ENCODE results near the gene CTSA.

Gene CTSA

DNA sequence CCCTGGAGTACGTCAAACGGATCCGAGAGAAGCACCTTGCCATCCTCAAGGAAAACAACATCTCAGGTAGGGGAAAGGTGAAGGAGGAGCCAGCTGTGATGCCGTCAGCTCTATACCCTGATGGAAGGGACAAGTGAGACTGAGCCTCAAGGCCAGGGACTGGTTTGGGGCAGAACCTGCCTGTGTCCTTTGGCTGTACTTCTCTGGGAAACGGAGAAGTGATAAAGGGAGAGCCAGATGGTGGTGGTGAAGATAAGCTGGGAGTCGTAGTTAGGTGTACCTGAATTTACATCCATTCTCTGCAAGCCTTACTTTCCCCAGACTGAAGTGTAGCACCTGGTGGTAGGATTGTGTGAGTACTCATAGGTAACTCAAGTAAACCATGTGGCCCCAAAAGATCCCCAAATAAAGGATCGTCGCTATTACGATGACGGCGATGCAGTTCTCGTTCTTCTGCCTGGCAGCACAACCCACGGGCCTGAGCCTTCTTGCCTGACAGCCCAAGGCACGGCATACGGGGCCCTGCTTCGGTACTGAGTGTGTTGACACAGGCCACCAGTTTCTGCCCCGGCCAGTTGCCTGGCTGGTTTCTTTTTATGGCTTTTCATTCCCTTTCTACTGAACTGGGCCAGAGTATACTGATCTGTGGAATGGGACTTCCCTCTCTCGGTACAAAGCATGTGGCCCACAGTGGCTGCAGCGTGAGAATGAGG lies 54.0 kb downstream of the CTSA start:
- Histone ChIP-seq H3K4me1 (peaks cover 17% of the 10 kb centered on the region), H3K27me3 (no peaks in the 10 kb centered on the region), H3K4me2 (no peak overlapping the region), H3K9me3 (no peaks in the 10 kb centered on the region), H3K36me3 (peaks cover 98% of the 10 kb centered on the region), H3K4me3 (no peak overlapping the region), H3K27ac (no peak overlapping the region), H3K9ac (no peak overlapping the region), H4K20me1 (peaks cover 68% of the 10 kb centered on the region)
- TF ChIP-seq Cebpa-rat (IDR thresholded peaks at IDR 0.05) = no peak

- TF ChIP-seq Cebpa-rat (IDR thresholded peaks at IDR 0.05) = no peak
- Histone ChIP-seq H4K20me1 (peaks cover 66% of the 10 kb centered on the region), H3K4me1 (peaks cover 17% of the 10 kb centered on the region), H3K9ac (no peak overlapping the region), H3K4me3 (no peak overlapping the region), H3K27me3 (no peaks in the 10 kb centered on the region), H3K4me2 (no peak overlapping the region), H3K27ac (no peak overlapping the region), H3K36me3 (peaks cover 98% of the 10 kb centered on the region), H3K9me3 (no peaks in the 10 kb centered on the region)
Measured at GRCh38 chr20:45945678-45946148, 54.6 kb downstream of the CTSA start.

DNA sequence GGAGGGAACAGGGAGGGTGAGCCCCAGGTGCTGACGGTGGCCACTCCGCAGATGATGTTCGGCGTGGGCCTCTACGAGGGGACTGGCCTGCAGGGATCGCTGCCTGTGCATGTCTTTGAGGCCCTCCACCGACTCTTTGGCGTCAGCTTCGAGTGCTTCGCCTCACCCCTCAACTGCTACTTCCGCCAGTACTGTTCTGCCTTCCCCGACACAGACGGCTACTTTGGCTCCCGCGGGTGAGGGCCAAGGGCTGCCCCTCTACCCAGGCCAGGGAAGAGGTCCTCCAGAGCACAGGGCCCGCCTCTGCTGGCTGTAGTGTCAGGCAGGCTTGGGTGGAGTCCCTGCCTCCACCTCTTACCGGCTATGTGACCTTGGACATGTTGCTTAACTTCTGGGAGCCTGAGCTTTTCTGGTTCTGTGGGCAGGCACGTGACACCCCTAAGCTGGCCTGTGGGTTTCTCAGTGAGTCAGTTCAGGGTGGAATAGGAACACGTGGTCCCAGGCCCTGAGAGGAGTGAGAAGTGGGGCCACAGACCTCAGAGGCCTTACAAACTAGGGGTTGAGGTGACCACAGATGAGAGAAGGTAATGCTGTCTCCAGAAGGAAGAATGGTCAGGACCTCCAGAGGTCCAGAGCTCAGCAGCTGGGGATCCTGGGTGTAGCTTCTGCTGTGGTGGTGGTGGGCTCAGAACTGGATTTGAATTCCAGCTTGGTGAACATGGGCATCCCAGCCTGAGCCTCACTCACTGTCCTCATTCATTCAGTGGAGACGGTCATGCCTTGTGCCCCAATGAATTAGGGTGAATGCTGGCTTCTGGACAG lies 55.2 kb downstream of the CTSA start:
- Histone ChIP-seq H3K4me3 (no peak overlapping the region), H4K20me1 (peaks cover 63% of the 10 kb centered on the region), H3K4me2 (no peak overlapping the region), H3K27me3 (no peaks in the 10 kb centered on the region), H3K9me3 (no peaks in the 10 kb centered on the region), H3K27ac (no peak overlapping the region), H3K36me3 (peaks cover 98% of the 10 kb centered on the region), H3K4me1 (peaks cover 17% of the 10 kb centered on the region), H3K9ac (no peak overlapping the region)
- TF ChIP-seq Cebpa-rat (IDR thresholded peaks at IDR 0.05) = no peak

- no peak for TF ChIP-seq Cebpa-rat (IDR thresholded peaks at IDR 0.05)
- H3K9ac ChIP-seq = peak overlapping the region; percentile 40; the same call in 1 of the 2 replicates
- H3K4me1 ChIP-seq = peaks cover 17% of the 10 kb centered on the region
- H3K27me3 ChIP-seq = no peaks in the 10 kb centered on the region
- peaks cover 63% of the 10 kb centered on the region for H4K20me1 ChIP-seq
- H3K4me3 ChIP-seq = no peak overlapping the region
- H3K27ac ChIP-seq = no peak overlapping the region
- H3K4me2 ChIP-seq = no peak overlapping the region
- H3K9me3 ChIP-seq = no peaks in the 10 kb centered on the region
- peaks cover 100% of the 10 kb centered on the region for H3K36me3 ChIP-seq
Measured at GRCh38 chr20:45947110-45947866, 56.2 kb downstream of the CTSA start.

DNA sequence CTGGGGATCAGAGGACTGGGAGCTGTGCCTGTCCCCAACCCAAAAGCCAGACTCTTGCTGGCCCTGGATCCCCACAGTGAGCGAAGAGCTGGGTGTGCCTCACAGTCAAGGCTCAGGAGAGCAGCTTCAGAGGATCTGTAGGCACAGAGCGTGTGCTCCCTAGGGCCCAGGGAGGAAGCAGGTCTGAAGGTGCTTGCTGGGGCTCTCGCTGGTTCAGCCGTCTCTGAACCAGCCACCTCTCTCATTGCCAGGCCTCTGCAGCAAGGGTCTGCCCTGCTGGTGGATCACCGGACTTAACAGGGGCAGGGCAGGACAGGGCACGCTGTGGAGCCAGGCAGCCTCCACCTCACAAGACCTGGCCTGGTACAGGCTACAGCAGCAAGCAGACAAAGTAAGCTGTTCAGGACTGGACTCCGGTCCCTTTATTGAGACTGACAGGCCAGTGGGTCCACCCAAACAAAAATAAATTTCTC lies 57.2 kb downstream of the CTSA start:
- no peaks in the 10 kb centered on the region for H3K9me3 ChIP-seq
- peaks cover 58% of the 10 kb centered on the region for H4K20me1 ChIP-seq
- H3K36me3 ChIP-seq = peaks cover 100% of the 10 kb centered on the region
- H3K27ac ChIP-seq = peak overlapping the region; percentile 49; the same call in 1 of the 2 replicates
- peak overlapping the region; percentile 18 for H3K4me2 ChIP-seq
- H3K9ac ChIP-seq = peak overlapping the region; percentile 40; the same call in 1 of the 2 replicates
- no peaks in the 10 kb centered on the region for H3K27me3 ChIP-seq
- H3K4me3 ChIP-seq = no peak overlapping the region
- no peak for TF ChIP-seq Cebpa-rat (IDR thresholded peaks at IDR 0.05)
- peaks cover 17% of the 10 kb centered on the region for H3K4me1 ChIP-seq
